WTC11 (cell line): ENCODE measurements around the gene AGXT. TPM values are rescaled to one million over a fixed set of nuclear protein-coding genes. Genes with fewer than 3 reads are reported as not detected.

Experiments used
- ATAC-seq: fragments of 200-7000 bp; cut with Tn5 transposase; 2 replicates; pipeline ENCODE4 v1.10.0; 2021; ENCODE audit warnings: mild to moderate bottlenecking, moderate library complexity
- CTCF ChIA-PET: fragments of 300-600 bp; sonication (Branson Sonifier 250); formaldehyde crosslinking; loops from one replicate; lab custom pipeline; 2021; ENCODE audit warnings: antibody characterized with exemption; lab: Charles Lee
- POLR2A ChIA-PET: fragments of 350-600 bp; sonication (Branson Sonifier 250); formaldehyde crosslinking; loops from one replicate; lab custom pipeline; 2021; ENCODE audit warnings: antibody characterized with exemption; lab: Charles Lee
- DNase-seq: peaks from one replicate; pipeline ENCODE4 v3.0.0; 2021; ENCODE audit warnings: low spot score
- H3K27ac Mint-ChIP-seq: 2 replicates; pipeline ENCODE4 v1.8.0; 2021; ENCODE audit warnings: mixed read lengths
- H3K27me3 Mint-ChIP-seq: 2 replicates; pipeline ENCODE4 v1.8.0; 2021; ENCODE audit warnings: low read depth, mild to moderate bottlenecking, moderate library complexity, mixed read lengths
- H3K36me3 Mint-ChIP-seq: 2 replicates; pipeline ENCODE4 v1.8.0; 2021; ENCODE audit warnings: mixed read lengths
- H3K4me1 Mint-ChIP-seq: 2 replicates; pipeline ENCODE4 v1.8.0; 2022; ENCODE audit warnings: mixed read lengths
- H3K4me3 Mint-ChIP-seq: 2 replicates; pipeline ENCODE4 v1.8.0; 2021; ENCODE audit warnings: mild to moderate bottlenecking, moderate library complexity, mixed read lengths
- H3K9me3 Mint-ChIP-seq: 2 replicates; pipeline ENCODE4 v1.8.0; 2021; ENCODE audit warnings: mixed read lengths
- ELF4 ChIP-seq: sonication (generic); formaldehyde crosslinking; IDR thresholded peaks from 2 replicates; pipeline ENCODE4 v1.8.1; 2022; ENCODE audit warnings: low read depth, mild to moderate bottlenecking, moderate library complexity, missing genetic modification reagents
- HMGA2 ChIP-seq: fragments of 250-450 bp; sonication (Bioruptor Pico); IDR thresholded peaks from 2 replicates; pipeline ENCODE4 v1.4.0; 2021; ENCODE audit warnings: mild to moderate bottlenecking, moderate library complexity
- RORB ChIP-seq: fragments of 250-450 bp; sonication (Bioruptor Pico); IDR thresholded peaks from 2 replicates; pipeline ENCODE4 v1.9.0; 2021; ENCODE audit warnings: mild to moderate bottlenecking
- SP1 ChIP-seq: sonication (generic); formaldehyde crosslinking; conservative IDR thresholded peaks from 2 replicates; pipeline ENCODE4 v1.8.1; 2022; ENCODE audit warnings: missing genetic modification reagents
- total RNA-seq: library from RNA; stranded (reverse); gene quantifications from 3 replicates; pipeline ENCODE4 v1.2.3, GENCODE V29; 2021
- TF ChIP-seq, protein P1 (sequence below): sonication (generic); formaldehyde crosslinking; IDR thresholded peaks from 2 replicates; pipeline ENCODE4 v1.8.1; 2023; ENCODE audit warnings: mild to moderate bottlenecking, missing genetic modification reagents
- TF ChIP-seq, protein P2 (sequence below): sonication (generic); formaldehyde crosslinking; conservative IDR thresholded peaks from 2 replicates; pipeline ENCODE4 v1.8.1; 2023; ENCODE audit warnings: mild to moderate bottlenecking, low read depth, missing genetic modification reagents, moderate library complexity
- TF ChIP-seq, protein P3 (sequence below): sonication (generic); formaldehyde crosslinking; IDR thresholded peaks from 2 replicates; pipeline ENCODE4 v1.8.1; 2022; ENCODE audit warnings: mild to moderate bottlenecking, moderate library complexity, missing genetic modification reagents
- TF ChIP-seq, protein P4 (sequence below): sonication (generic); formaldehyde crosslinking; conservative IDR thresholded peaks from 2 replicates; pipeline ENCODE4 v1.8.1; 2022; ENCODE audit warnings: mild to moderate bottlenecking, missing genetic modification reagents
- TF ChIP-seq, protein P5 (sequence below): sonication (generic); formaldehyde crosslinking; IDR thresholded peaks from 2 replicates; pipeline ENCODE4 v1.8.1; 2023; ENCODE audit warnings: mild to moderate bottlenecking, missing genetic modification reagents, borderline replicate concordance
- TF ChIP-seq, protein P6 (sequence below): fragments of 250-450 bp; sonication (Bioruptor Pico); IDR thresholded peaks from 2 replicates; pipeline ENCODE4 v2.1.2; 2022; ENCODE audit warnings: mild to moderate bottlenecking, moderate library complexity

Gene AGXT
- total RNA-seq, 1 experiment from 2014 or later, result 0.24 TPM

DNA sequence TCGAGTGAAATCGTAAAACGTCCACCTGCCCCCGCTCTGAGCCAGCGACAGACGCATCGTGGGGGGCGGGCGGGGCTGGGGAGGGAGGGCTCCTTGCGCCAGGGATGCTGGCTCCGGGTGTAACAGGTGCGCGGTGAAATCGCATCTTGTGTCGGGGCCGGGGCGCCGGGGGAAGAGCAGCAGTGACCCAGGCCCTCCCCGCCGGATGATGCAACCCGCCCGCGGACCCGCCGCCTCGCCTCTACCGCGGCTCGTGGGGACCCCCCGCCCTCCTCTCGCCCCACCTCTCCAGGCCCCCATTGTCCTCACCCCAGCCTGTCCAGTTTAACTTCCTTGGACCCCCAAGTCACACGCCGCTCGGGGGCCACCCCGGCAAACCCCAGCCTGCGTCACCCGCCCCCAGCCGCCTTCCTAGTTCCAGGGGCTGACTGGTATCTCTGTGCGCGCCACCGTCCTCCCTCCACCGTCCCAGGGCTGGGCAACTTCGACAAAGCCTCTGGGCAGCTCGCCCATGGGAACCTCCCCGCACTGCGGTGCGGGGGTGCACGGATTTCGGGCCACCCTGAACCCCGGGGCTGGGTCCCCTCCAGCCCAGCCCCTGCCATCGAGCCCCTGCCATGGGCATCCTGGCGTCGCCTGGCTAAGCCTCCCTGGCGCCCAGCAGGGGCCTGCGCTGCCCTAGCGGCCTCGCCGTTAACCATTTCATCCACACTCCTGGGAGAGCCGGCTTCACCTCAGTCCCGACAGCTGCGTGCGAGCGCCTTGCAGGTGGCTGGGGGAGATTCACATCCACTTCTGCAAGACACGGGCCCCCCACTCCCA, 47.8 kb upstream of the AGXT start (continued):
- TF ChIP-seq, protein P1, sequence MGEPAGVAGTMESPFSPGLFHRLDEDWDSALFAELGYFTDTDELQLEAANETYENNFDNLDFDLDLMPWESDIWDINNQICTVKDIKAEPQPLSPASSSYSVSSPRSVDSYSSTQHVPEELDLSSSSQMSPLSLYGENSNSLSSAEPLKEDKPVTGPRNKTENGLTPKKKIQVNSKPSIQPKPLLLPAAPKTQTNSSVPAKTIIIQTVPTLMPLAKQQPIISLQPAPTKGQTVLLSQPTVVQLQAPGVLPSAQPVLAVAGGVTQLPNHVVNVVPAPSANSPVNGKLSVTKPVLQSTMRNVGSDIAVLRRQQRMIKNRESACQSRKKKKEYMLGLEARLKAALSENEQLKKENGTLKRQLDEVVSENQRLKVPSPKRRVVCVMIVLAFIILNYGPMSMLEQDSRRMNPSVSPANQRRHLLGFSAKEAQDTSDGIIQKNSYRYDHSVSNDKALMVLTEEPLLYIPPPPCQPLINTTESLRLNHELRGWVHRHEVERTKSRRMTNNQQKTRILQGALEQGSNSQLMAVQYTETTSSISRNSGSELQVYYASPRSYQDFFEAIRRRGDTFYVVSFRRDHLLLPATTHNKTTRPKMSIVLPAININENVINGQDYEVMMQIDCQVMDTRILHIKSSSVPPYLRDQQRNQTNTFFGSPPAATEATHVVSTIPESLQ, result no peak
- no peak for TF ChIP-seq HMGA2 (CRISPR knock-in tag)
- no peak for TF ChIP-seq ELF4 (CRISPR knock-in tag)
- TF ChIP-seq RORB (CRISPR knock-in tag), result no peak
- TF ChIP-seq, protein P2, sequence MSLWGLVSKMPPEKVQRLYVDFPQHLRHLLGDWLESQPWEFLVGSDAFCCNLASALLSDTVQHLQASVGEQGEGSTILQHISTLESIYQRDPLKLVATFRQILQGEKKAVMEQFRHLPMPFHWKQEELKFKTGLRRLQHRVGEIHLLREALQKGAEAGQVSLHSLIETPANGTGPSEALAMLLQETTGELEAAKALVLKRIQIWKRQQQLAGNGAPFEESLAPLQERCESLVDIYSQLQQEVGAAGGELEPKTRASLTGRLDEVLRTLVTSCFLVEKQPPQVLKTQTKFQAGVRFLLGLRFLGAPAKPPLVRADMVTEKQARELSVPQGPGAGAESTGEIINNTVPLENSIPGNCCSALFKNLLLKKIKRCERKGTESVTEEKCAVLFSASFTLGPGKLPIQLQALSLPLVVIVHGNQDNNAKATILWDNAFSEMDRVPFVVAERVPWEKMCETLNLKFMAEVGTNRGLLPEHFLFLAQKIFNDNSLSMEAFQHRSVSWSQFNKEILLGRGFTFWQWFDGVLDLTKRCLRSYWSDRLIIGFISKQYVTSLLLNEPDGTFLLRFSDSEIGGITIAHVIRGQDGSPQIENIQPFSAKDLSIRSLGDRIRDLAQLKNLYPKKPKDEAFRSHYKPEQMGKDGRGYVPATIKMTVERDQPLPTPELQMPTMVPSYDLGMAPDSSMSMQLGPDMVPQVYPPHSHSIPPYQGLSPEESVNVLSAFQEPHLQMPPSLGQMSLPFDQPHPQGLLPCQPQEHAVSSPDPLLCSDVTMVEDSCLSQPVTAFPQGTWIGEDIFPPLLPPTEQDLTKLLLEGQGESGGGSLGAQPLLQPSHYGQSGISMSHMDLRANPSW (CRISPR knock-in tag), result no peak
- TF ChIP-seq, protein P3, sequence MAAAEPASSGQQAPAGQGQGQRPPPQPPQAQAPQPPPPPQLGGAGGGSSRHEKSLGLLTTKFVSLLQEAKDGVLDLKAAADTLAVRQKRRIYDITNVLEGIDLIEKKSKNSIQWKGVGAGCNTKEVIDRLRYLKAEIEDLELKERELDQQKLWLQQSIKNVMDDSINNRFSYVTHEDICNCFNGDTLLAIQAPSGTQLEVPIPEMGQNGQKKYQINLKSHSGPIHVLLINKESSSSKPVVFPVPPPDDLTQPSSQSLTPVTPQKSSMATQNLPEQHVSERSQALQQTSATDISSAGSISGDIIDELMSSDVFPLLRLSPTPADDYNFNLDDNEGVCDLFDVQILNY (CRISPR knock-in tag), result no peak; the same call in 1 of the 2 replicates
- TF ChIP-seq, protein P4, sequence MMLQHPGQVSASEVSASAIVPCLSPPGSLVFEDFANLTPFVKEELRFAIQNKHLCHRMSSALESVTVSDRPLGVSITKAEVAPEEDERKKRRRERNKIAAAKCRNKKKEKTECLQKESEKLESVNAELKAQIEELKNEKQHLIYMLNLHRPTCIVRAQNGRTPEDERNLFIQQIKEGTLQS (CRISPR knock-in tag), result 0 out of 2 replicates have a peak, but pooled peaks have one; percentile 21

DNA sequence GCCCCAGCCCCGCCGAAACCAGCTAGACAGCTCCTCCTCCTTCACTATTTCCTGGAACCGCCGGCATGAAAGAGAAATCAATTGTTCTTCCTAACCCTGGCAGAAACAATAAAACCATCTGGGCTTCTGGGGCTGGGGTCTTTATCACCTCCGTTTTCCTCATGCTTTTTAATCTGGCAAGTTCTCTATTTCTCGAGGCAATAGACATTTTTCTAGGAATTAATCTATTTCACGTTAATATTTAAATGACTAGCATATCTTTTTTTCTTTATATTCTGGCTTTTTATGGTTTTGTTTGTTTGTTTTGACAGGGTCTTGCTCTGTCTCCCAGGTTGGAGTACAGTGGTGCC, 47.2 kb upstream of the AGXT start:
- CTCF ChIA-PET, result interaction anchor here (0.9 to 2.4 kb wide), 2 partner anchors 11 to 19 kb away, joined by 3 to 13 read pairs; no protein-coding TSS in a partner anchor
- POLR2A ChIA-PET, result interaction anchor here (1.4 kb wide), 1 partner anchor 19 kb away, joined by 5 read pairs; no protein-coding TSS in a partner anchor
- peak; percentile 7; the same call in 1 of the 2 replicates for TF ChIP-seq SP1 (CRISPR knock-in tag)
- TF ChIP-seq, protein P5, sequence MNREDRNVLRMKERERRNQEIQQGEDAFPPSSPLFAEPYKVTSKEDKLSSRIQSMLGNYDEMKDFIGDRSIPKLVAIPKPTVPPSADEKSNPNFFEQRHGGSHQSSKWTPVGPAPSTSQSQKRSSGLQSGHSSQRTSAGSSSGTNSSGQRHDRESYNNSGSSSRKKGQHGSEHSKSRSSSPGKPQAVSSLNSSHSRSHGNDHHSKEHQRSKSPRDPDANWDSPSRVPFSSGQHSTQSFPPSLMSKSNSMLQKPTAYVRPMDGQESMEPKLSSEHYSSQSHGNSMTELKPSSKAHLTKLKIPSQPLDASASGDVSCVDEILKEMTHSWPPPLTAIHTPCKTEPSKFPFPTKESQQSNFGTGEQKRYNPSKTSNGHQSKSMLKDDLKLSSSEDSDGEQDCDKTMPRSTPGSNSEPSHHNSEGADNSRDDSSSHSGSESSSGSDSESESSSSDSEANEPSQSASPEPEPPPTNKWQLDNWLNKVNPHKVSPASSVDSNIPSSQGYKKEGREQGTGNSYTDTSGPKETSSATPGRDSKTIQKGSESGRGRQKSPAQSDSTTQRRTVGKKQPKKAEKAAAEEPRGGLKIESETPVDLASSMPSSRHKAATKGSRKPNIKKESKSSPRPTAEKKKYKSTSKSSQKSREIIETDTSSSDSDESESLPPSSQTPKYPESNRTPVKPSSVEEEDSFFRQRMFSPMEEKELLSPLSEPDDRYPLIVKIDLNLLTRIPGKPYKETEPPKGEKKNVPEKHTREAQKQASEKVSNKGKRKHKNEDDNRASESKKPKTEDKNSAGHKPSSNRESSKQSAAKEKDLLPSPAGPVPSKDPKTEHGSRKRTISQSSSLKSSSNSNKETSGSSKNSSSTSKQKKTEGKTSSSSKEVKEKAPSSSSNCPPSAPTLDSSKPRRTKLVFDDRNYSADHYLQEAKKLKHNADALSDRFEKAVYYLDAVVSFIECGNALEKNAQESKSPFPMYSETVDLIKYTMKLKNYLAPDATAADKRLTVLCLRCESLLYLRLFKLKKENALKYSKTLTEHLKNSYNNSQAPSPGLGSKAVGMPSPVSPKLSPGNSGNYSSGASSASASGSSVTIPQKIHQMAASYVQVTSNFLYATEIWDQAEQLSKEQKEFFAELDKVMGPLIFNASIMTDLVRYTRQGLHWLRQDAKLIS (CRISPR knock-in tag), result no peak
- TF ChIP-seq, protein P6, sequence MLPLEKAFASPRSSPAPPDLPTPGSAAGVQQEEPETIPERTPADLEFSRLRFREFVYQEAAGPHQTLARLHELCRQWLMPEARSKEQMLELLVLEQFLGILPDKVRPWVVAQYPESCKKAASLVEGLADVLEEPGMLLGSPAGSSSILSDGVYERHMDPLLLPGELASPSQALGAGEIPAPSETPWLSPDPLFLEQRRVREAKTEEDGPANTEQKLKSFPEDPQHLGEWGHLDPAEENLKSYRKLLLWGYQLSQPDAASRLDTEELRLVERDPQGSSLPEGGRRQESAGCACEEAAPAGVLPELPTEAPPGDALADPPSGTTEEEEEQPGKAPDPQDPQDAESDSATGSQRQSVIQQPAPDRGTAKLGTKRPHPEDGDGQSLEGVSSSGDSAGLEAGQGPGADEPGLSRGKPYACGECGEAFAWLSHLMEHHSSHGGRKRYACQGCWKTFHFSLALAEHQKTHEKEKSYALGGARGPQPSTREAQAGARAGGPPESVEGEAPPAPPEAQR, result no peak
- peaks cover 53% of the 10 kb centered on the region for H3K27me3 Mint-ChIP-seq
- H3K4me1 Mint-ChIP-seq, result peaks cover 23% of the 10 kb centered on the region
- DNase-seq, result no peak
- peak overlapping the region; percentile 74 for H3K4me3 Mint-ChIP-seq
- ATAC-seq, result no peak
- H3K9me3 Mint-ChIP-seq, result peaks cover 7% of the 10 kb centered on the region
- no peak overlapping the region for H3K27ac Mint-ChIP-seq
- no peaks in the 10 kb centered on the region for H3K36me3 Mint-ChIP-seq
